B cell (primary cell): ENCODE measurements around the gene IGHMBP2. TPM values are rescaled to one million over a fixed set of nuclear protein-coding genes. Genes with fewer than 3 reads are reported as not detected.

Source experiments
- ATAC-seq: fragments of 200-7000 bp; cut with Tn5 transposase; one replicate; pipeline ENCODE4 v1.10.0; 2021; ENCODE audit warnings: low read depth, mild to moderate bottlenecking, moderate number of reproducible peaks, moderate library complexity
- CTCF ChIA-PET: fragments of 350-600 bp; sonication (Branson Sonifier 250); formaldehyde crosslinking; loops from one replicate; lab custom pipeline; 2021; ENCODE audit warnings: antibody characterized with exemption, inconsistent platforms; lab: Charles Lee
- POLR2A ChIA-PET: fragments of 350-600 bp; sonication (Branson Sonifier 250); formaldehyde crosslinking; loops from one replicate; lab custom pipeline; 2021; ENCODE audit warnings: antibody characterized with exemption; lab: Charles Lee
- DNase-seq: peaks from one replicate; pipeline ENCODE4 v3.0.0; 2013
- H2AFZ ChIP-seq: 2 replicates; pipeline ENCODE4 v1.6.1; 2012; ENCODE audit warnings: mild to moderate bottlenecking, low read depth, low read length; ENCODE audit not compliant: insufficient read depth, poor library complexity, severe bottlenecking
- H3K27ac ChIP-seq, 2 donors: 1 replicate in 1 of 2; 2 replicates in 1 of 2; pipeline ENCODE4 v1.5.1; 2012 to 2013; ENCODE audit warnings: low read length in 2 of 2, mild to moderate bottlenecking in 2 of 2, moderate library complexity in 1 of 2
- H3K27me3 ChIP-seq, 4 experiments: fragments of 200-600 bp in 1 of 4; sonication (generic) in 1 of 4; replicated peaks in 1 of 4; 1 replicate in 2 of 4; 2 replicates in 2 of 4; pipeline versions ENCODE4 v1.6.1 to v1.7.0; 2013 to 2016; ENCODE audit warnings: low read length in 3 of 4, mild to moderate bottlenecking in 2 of 4, mixed read lengths in 1 of 4, moderate library complexity in 1 of 4; ENCODE audit not compliant: insufficient read depth in 4 of 4, control insufficient read depth in 3 of 4; ENCODE audit errors: control extremely low read depth in 1 of 4
- H3K36me3 ChIP-seq, 2 experiments: replicated peaks in 1 of 2; 1 replicate in 1 of 2; 2 replicates in 1 of 2; pipeline versions ENCODE4 v1.6.1 to v1.7.1; 2013; ENCODE audit warnings: low read length in 1 of 2; ENCODE audit not compliant: insufficient read depth in 2 of 2, control insufficient read depth in 1 of 2; ENCODE audit errors: control extremely low read depth in 1 of 2, extremely low read depth in 1 of 2
- H3K4me1 ChIP-seq, 2 donors: fragments of 200-600 bp in 1 of 2; sonication (generic) in 1 of 2; 1 replicate in 1 of 2; 2 replicates in 1 of 2; pipeline versions ENCODE4 v1.5.1 to v1.6.1; 2013 to 2017; ENCODE audit warnings: low read length in 2 of 2; ENCODE audit not compliant: control insufficient read depth in 2 of 2, insufficient read depth in 2 of 2
- H3K4me2 ChIP-seq: replicated peaks from 2 replicates; pipeline ENCODE3; 2012; ENCODE audit warnings: mild to moderate bottlenecking, low read depth, low read length; ENCODE audit not compliant: poor library complexity, severe bottlenecking
- H3K4me3 ChIP-seq, 5 experiments: fragments of 200-600 bp in 1 of 5; sonication (generic) in 1 of 5; 1 replicate in 3 of 5; 2 replicates in 2 of 5; pipeline versions ENCODE4 v1.5.1 to v1.7.0; 2011 to 2016; ENCODE audit warnings: low read length in 4 of 5, mild to moderate bottlenecking in 4 of 5, low read depth in 2 of 5, control low read depth in 1 of 5, moderate library complexity in 1 of 5; ENCODE audit not compliant: insufficient read depth in 1 of 5; ENCODE audit errors: control extremely low read depth in 1 of 5, extremely low read depth in 1 of 5
- H3K79me2 ChIP-seq: fragments of 200-600 bp; sonication (generic); one replicate; pipeline ENCODE4 v1.6.0; 2016; ENCODE audit warnings: low read length; ENCODE audit not compliant: control insufficient read depth, insufficient read depth
- H3K9ac ChIP-seq: fragments of 200-600 bp; sonication (generic); 2 replicates; pipeline ENCODE4 v1.6.1; 2017; ENCODE audit warnings: mild to moderate bottlenecking, low read length, moderate library complexity
- H3K9me3 ChIP-seq, 3 donors: one replicate each; pipeline versions ENCODE4 v1.6.1 to v1.7.1; 2013; ENCODE audit warnings: low read length in 2 of 3; ENCODE audit not compliant: control insufficient read depth in 2 of 3, insufficient read depth in 1 of 3; ENCODE audit errors: control extremely low read depth in 1 of 3
- H4K20me1 ChIP-seq: 2 replicates; pipeline ENCODE4 v1.6.0; 2012; ENCODE audit warnings: mild to moderate bottlenecking, low read length; ENCODE audit not compliant: insufficient read depth, control insufficient read depth, poor library complexity, severe bottlenecking
- H3K27ac Mint-ChIP-seq: one replicate; pipeline ENCODE4 v1.8.0; 2021; ENCODE audit warnings: mixed read lengths
- H3K27me3 Mint-ChIP-seq: one replicate; pipeline ENCODE4 v1.8.0; 2021; ENCODE audit warnings: mixed read lengths
- H3K4me1 Mint-ChIP-seq: one replicate; pipeline ENCODE4 v1.8.0; 2021; ENCODE audit warnings: mixed read lengths
- H3K4me3 Mint-ChIP-seq: one replicate; pipeline ENCODE4 v1.8.0; 2021; ENCODE audit warnings: mixed read lengths
- H3K9me3 Mint-ChIP-seq: one replicate; pipeline ENCODE4 v1.8.0; 2022; ENCODE audit warnings: mixed read lengths; ENCODE audit not compliant: insufficient read depth
- EZH2 ChIP-seq: IDR thresholded peaks from 2 replicates; pipeline ENCODE4 v1.6.1; 2012; ENCODE audit warnings: borderline replicate concordance, low read depth, mild to moderate bottlenecking, moderate library complexity, low read length; ENCODE audit not compliant: insufficient read depth, poor library complexity, severe bottlenecking
- WGBS: methylation state at CpG from one replicate; pipeline ENCODE4 v1.1.5; 2013; ENCODE audit warnings: missing lambda C conversion rate; ENCODE audit not compliant: insufficient coverage; 5-methylcytosine and 5-hydroxymethylcytosine counted together
- intact Hi-C: fragments of 100-400 bp; cut with micrococcal nuclease; formaldehyde crosslinking; loops from one replicate; pipeline ENCODE4 v1.10.0; 2022
- polyA plus RNA-seq: library from polyadenylated mRNA; depleted of rRNA; stranded (reverse); fragments of >200 nt; gene quantifications from 2 replicates; pipeline ENCODE4 v1.2.3, GENCODE V29; 2012
- total RNA-seq, 2 donors: library from RNA; stranded (reverse); fragments of 120-200 nt in 1 of 2; gene quantifications; 1 replicate in 1 of 2; 2 replicates in 1 of 2; pipeline versions ENCODE4 v1.2.3 to v1.2.4, GENCODE V29; 2013 to 2022
- TF ChIP-seq, protein P1 (sequence below): fragments of 200-600 bp; IDR thresholded peaks from one replicate; pipeline ENCODE4 v1.8.0; 2022; ENCODE audit warnings: antibody characterized with exemption, mild to moderate bottlenecking

IGHMBP2 gene
- total and polyA plus RNA-seq, 2 donors (not counting 1 experiment from before 2014, with no cell fraction given): 41.4 to 42.9 TPM

DNA sequence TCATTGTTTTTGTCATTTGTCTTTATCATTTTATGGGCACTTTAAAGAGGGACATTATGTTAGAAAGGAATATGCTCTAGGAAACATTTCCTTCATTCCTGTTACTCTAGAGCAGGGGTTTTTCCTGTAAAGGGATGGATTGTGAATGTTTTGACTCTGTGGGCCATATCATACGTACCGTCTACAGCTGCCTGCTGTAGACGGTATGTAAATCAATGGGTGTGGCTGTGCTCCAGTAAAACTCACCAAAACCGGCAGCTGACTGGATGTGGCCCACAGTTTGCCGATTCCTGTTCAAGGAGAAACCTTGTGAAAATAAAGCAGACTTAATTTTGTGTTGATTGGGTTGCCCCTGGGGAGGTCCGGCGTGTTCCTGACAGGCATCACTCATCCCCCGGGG, 7.3 kb downstream of the IGHMBP2 start:
- H3K4me3 Mint-ChIP-seq: no peak overlapping the region
- ATAC-seq (no peak), DNase-seq (no peak)
- H2AFZ ChIP-seq: no peak overlapping the region
- H3K27me3 ChIP-seq: no peaks in the 10 kb centered on the region
- H3K27ac ChIP-seq: no peak overlapping the region
- no peaks in the 10 kb centered on the region for H3K9me3 ChIP-seq
- no peaks in the 10 kb centered on the region for H3K9me3 Mint-ChIP-seq
- H3K79me2 ChIP-seq: peaks cover 19% of the 10 kb centered on the region
- no peak overlapping the region for H3K4me2 ChIP-seq
- TF ChIP-seq EZH2: no peak
- TF ChIP-seq, protein P1, sequence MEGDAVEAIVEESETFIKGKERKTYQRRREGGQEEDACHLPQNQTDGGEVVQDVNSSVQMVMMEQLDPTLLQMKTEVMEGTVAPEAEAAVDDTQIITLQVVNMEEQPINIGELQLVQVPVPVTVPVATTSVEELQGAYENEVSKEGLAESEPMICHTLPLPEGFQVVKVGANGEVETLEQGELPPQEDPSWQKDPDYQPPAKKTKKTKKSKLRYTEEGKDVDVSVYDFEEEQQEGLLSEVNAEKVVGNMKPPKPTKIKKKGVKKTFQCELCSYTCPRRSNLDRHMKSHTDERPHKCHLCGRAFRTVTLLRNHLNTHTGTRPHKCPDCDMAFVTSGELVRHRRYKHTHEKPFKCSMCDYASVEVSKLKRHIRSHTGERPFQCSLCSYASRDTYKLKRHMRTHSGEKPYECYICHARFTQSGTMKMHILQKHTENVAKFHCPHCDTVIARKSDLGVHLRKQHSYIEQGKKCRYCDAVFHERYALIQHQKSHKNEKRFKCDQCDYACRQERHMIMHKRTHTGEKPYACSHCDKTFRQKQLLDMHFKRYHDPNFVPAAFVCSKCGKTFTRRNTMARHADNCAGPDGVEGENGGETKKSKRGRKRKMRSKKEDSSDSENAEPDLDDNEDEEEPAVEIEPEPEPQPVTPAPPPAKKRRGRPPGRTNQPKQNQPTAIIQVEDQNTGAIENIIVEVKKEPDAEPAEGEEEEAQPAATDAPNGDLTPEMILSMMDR: no peak
- no peak overlapping the region for H3K27ac Mint-ChIP-seq
- no peaks in the 10 kb centered on the region for H3K4me1 ChIP-seq
- H3K9ac ChIP-seq: no peak overlapping the region
- intact Hi-C loops: no loop called here
- H3K4me1 Mint-ChIP-seq: no peaks in the 10 kb centered on the region
- H3K4me3 ChIP-seq: no peak overlapping the region
- H3K27me3 Mint-ChIP-seq: no peaks in the 10 kb centered on the region
- WGBS: 83% methylated on average over 8 of the region's 8 CpGs
- peaks cover 2 to 53% of the 10 kb centered on the region in 2 experiments for H3K36me3 ChIP-seq
- H4K20me1 ChIP-seq: no peaks in the 10 kb centered on the region
- CTCF ChIA-PET: no interaction called here
- POLR2A ChIA-PET: no interaction called here

DNA sequence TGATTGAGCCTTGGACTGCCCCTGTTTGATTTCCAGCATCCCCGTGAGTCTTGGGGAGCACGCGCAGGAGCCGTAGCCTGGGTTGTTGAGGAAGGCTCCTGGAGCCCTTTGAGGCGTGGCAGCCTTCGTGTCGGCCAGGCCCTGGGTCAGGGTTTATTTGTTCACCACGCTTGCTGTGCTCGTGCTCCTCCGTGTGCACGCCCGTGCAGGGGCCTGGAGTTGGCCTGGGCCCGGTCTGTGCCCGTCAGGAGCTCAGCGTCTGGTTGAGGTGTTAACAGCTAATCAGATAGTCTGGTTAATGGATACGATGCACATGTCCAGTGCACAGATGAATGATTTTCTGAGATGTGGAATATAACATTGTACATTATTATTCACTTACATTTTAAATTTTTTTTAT, 8.0 kb downstream of the IGHMBP2 start:
- no peaks in the 10 kb centered on the region for H3K27me3 ChIP-seq
- intact Hi-C loops: no loop called here
- no peaks in the 10 kb centered on the region for H3K27me3 Mint-ChIP-seq
- no peak overlapping the region for H3K4me2 ChIP-seq
- no peak overlapping the region for H3K27ac Mint-ChIP-seq
- no peaks in the 10 kb centered on the region for H3K9me3 Mint-ChIP-seq
- no peak overlapping the region for H3K27ac ChIP-seq
- no peaks in the 10 kb centered on the region for H3K9me3 ChIP-seq
- TF ChIP-seq, protein P1: no peak
- no peak for TF ChIP-seq EZH2
- H3K4me1 ChIP-seq: no peaks in the 10 kb centered on the region
- CTCF ChIA-PET: no interaction called here
- WGBS: 99% methylated on average over 14 of the region's 16 CpGs
- peaks cover 16% of the 10 kb centered on the region for H3K79me2 ChIP-seq
- no peak overlapping the region for H3K4me3 ChIP-seq
- H3K36me3 ChIP-seq: peaks cover 2 to 60% of the 10 kb centered on the region in 2 experiments
- ATAC-seq (no peak), DNase-seq (no peak)
- H4K20me1 ChIP-seq: no peaks in the 10 kb centered on the region
- no peak overlapping the region for H2AFZ ChIP-seq
- POLR2A ChIA-PET: no interaction called here
- no peak overlapping the region for H3K9ac ChIP-seq
- H3K4me3 Mint-ChIP-seq: no peak overlapping the region
- H3K4me1 Mint-ChIP-seq: no peaks in the 10 kb centered on the region
